Fibroblast of mammary gland (primary cell): ENCODE results near the gene PRSS53.

Source experiments
- DNase-seq: peaks from one replicate; pipeline ENCODE4 v3.0.0-alpha.2; 2010; ENCODE audit warnings: low read depth
- H3K4me3 ChIP-seq: 2 replicates; pipeline ENCODE4 v1.5.1; 2011; ENCODE audit warnings: low read depth, mild to moderate bottlenecking, low read length, moderate library complexity; ENCODE audit not compliant: control insufficient read depth
- TF ChIP-seq, protein P1 (sequence below): conservative IDR thresholded peaks from 2 replicates; pipeline ENCODE4 v1.5.1; 2011; ENCODE audit warnings: low read depth, low read length, inconsistent platforms; ENCODE audit not compliant: control insufficient read depth, insufficient read depth

PRSS53 gene

GRCh38 chr16:31085873-31086628 is 2.7 kb downstream of the PRSS53 start:
- TF ChIP-seq, protein P1, sequence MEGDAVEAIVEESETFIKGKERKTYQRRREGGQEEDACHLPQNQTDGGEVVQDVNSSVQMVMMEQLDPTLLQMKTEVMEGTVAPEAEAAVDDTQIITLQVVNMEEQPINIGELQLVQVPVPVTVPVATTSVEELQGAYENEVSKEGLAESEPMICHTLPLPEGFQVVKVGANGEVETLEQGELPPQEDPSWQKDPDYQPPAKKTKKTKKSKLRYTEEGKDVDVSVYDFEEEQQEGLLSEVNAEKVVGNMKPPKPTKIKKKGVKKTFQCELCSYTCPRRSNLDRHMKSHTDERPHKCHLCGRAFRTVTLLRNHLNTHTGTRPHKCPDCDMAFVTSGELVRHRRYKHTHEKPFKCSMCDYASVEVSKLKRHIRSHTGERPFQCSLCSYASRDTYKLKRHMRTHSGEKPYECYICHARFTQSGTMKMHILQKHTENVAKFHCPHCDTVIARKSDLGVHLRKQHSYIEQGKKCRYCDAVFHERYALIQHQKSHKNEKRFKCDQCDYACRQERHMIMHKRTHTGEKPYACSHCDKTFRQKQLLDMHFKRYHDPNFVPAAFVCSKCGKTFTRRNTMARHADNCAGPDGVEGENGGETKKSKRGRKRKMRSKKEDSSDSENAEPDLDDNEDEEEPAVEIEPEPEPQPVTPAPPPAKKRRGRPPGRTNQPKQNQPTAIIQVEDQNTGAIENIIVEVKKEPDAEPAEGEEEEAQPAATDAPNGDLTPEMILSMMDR: no peak
- DNase-seq: no peak
- H3K4me3 ChIP-seq: no peak overlapping the region

DNA sequence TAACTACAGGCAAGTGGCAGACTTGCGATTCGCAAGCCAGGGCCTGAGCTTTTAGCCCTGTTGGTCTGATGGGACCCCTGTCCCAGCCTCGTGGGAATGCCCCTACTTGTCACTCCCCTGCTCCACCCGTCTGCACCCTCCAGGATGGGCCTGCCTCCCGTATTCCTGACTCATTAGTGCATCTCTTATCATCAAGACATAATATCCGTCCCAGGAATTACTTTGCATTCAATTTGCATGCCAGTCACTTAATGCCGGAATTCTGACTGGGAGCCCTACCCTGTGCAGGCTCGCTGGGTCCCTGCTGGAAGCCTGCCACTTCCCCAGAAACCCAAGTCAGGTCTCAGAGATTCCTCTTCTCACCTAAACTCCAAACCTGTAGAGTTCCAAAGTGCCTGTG is 3.3 kb downstream of the PRSS53 start:
- H3K4me3 ChIP-seq: no peak overlapping the region
- DNase-seq: no peak
- TF ChIP-seq, protein P1: no peak

GRCh38 chr16:31084584-31085302 is 4.0 kb downstream of the PRSS53 start:
- DNase-seq: no peak
- TF ChIP-seq, protein P1: no peak
- no peak overlapping the region for H3K4me3 ChIP-seq

GRCh38 chr16:31083981-31084380 is 4.8 kb downstream of the PRSS53 start:
- TF ChIP-seq, protein P1: no peak
- DNase-seq: no peak
- no peak overlapping the region for H3K4me3 ChIP-seq

DNA sequence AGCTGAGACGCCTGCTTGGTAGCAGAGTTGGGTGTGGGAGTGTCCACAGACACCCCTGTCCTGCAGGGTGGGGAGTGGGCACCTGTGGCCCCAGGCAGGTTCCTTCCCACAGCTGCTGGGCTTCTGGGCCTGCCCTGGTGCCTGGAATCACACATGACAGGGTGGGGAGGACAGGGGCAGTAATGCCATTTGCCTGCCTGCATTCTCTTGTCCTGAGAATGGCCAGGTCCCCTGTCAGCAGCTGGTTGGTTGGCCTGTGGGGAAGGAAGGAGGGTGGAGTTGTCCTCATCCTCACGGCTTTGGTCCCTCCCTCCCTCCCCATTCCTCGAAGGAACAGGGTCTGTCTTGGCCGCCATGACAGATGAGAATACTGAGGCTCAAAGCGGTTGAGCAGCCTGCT is 5.2 kb downstream of the PRSS53 start:
- H3K4me3 ChIP-seq: no peak overlapping the region
- TF ChIP-seq, protein P1: no peak
- no peak for DNase-seq

GRCh38 chr16:31083081-31083480 is 5.7 kb downstream of the PRSS53 start:
- TF ChIP-seq, protein P1: no peak
- no peak for DNase-seq
- no peak overlapping the region for H3K4me3 ChIP-seq
